NCI-H345 treated with DMSO at 0.1 percent for 48 hours (cell line): ENCODE results near the gene SGPL1.
A peak's percentile ranks its signal among the peaks of the same experiment; 100 is the strongest.

Source experiments
- DNase-seq: peaks from one replicate; lab custom pipeline; 2025; ENCODE audit not compliant: unreplicated experiment; lab: John Stamatoyannopoulos, UW

Gene SGPL1

GRCh38 chr10:70807556-70807955 lies 8.2 kb upstream of the SGPL1 start:
- DNase-seq = no peak

GRCh38 chr10:70809011-70809611 lies 6.6 kb upstream of the SGPL1 start:
- DNase-seq = no peak

GRCh38 chr10:70809726-70810125 lies 6.0 kb upstream of the SGPL1 start:
- no peak for DNase-seq

GRCh38 chr10:70810967-70811366 lies 4.8 kb upstream of the SGPL1 start:
- DNase-seq = no peak

GRCh38 chr10:70811881-70812280 lies 3.9 kb upstream of the SGPL1 start:
- no peak for DNase-seq

- DNase-seq = peak; percentile 49
These were observed 2.9 kb upstream of the SGPL1 start for GRCh38 chr10:70812814-70813213.

- no peak for DNase-seq
These were observed 1.6 kb upstream of the SGPL1 start for GRCh38 chr10:70814126-70814525.

GRCh38 chr10:70816220-70816894 lies 609 bp downstream of the SGPL1 start:
- peak; percentile 6 for DNase-seq

GRCh38 chr10:70820976-70821750 lies 5.4 kb downstream of the SGPL1 start:
- DNase-seq = no peak

- no peak for DNase-seq
These were observed 6.5 kb downstream of the SGPL1 start for GRCh38 chr10:70822076-70822820.

- DNase-seq = no peak
These were observed 11.5 kb downstream of the SGPL1 start for GRCh38 chr10:70827086-70827757.

GRCh38 chr10:70828923-70829322 lies 13.2 kb downstream of the SGPL1 start:
- DNase-seq = no peak

- no peak for DNase-seq
These were observed 13.8 kb downstream of the SGPL1 start for GRCh38 chr10:70829543-70829942.

- no peak for DNase-seq
These were observed 14.4 kb downstream of the SGPL1 start for GRCh38 chr10:70830164-70830563.

- DNase-seq = no peak
These were observed 16.5 kb downstream of the SGPL1 start for GRCh38 chr10:70832221-70832620.

GRCh38 chr10:70832852-70833528 lies 17.2 kb downstream of the SGPL1 start:
- no peak for DNase-seq

GRCh38 chr10:70833601-70834000 lies 17.9 kb downstream of the SGPL1 start:
- no peak for DNase-seq

GRCh38 chr10:70834021-70834420 lies 18.3 kb downstream of the SGPL1 start:
- DNase-seq = no peak

- DNase-seq = no peak
These were observed 18.8 kb downstream of the SGPL1 start for GRCh38 chr10:70834441-70835151.

GRCh38 chr10:70836319-70836718 lies 20.6 kb downstream of the SGPL1 start:
- no peak for DNase-seq
